HG03439 (cell line): Measurements from ENCODE around the gene TMPRSS9.

Source experiments
- ATAC-seq: cut with Tn5 transposase; IDR thresholded peaks from one replicate; pipeline ENCODE4 v1.9.1; 2021; ENCODE audit warnings: mild to moderate bottlenecking, moderate library complexity; ENCODE audit not compliant: unreplicated experiment

Gene TMPRSS9

DNA sequence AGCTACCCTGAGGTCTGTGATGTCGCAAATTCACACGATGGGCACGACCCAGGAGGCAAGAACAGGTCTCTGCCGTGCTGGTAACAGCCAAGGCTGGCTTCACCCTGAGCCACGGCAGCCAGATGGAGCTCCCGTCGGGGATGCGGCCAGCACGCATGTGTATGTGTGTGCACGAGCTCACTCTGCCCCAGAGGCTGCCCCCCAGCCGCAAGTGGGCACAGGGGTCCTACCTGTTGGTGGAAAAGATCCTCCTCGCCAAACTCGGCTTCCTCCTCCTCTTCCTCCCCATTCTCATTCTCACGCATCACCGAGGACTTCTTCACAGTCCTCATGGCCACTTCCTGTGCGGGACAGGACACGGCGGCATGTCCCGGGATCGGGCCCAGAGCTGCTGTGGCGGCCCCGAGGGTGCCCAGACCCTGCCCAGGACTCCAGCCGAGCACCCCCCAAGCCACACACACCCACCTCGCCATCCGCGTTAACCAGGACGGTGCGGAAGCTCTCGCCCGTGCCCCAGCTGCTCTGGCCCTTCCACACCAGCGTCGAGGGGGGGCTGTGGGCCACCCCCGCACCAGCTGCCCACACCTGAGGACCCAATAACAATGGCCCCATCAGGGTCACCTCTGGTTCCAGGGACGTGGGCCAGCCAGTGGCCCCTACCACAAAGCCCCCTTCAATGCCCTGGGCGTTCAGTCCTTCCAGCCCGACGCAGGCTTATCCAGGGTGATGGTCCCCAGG is 71.4 kb downstream of the TMPRSS9 start:
- no peak for ATAC-seq

DNA sequence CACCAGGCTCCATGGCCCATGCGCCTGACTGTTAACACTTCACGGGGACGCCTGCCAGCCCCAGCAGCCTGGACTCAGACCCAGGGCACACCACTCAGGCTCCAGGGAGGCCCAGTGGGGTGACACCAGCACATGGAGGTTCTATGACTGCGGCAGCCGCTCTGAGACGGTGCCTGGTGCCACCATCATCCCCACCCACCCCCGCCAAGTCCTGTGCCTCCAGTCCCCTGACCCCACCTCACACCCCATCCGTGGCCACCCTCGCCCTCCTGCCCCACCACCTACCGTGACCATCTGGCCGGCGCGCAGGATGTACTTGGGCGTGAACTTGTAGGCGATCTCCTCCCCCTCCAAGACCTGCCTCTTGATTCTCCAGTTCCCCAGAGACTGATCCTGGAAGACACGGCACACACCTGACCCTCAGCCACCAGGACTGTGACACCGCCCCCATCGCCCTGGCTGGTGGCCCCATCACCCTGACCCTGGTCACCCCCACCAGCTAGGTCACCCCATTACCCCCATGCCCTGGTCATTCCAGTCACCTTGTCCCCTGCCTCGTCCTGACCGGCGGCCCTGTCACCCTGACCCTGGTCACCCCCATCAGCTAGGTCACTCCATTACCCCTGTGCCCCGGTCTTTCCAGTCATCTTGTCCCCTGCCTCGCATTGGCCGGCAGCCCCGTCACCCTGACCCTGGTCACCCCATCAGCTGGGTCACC is 72.2 kb downstream of the TMPRSS9 start:
- no peak for ATAC-seq

DNA sequence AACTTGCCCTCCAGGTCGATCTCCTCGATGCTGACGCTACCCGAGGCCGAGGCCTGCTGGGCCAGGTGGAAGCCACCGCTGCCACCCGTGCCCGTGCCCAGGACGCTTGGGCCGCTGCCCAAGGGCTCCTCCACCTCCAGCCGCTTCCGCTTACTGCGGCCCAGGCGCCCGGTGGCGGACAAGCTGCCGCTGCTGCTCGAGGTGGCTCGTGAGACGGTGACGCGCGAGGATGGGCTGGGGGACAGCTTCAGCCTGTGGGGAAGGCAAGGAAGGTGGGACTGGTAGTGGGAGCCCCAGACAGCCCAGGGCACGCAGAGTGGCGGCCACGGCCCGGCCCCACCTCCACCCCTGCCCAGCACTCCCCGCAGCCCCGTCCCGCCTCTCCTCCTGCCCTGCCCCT is 73.8 kb downstream of the TMPRSS9 start:
- ATAC-seq = no peak

DNA sequence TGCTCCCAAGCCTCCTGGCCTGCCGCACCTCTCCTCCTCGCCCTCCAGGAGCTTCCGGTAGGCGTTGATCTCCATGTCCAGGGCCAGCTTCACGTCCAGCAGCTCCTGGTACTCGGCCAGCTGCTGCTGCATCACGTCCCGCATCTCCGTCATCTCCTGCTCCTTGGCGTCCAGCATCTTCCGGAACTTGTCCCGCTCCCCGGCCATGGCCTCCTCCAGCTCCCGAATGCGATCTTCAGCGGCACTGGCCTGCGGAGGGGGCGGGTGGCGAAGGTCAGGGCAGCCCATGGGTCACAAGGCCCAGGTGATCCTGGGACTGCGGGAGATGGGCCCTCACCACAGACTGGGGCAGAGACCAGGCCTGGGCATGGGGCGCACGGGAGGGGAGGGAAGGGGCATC is 74.2 kb downstream of the TMPRSS9 start:
- no peak for ATAC-seq

DNA sequence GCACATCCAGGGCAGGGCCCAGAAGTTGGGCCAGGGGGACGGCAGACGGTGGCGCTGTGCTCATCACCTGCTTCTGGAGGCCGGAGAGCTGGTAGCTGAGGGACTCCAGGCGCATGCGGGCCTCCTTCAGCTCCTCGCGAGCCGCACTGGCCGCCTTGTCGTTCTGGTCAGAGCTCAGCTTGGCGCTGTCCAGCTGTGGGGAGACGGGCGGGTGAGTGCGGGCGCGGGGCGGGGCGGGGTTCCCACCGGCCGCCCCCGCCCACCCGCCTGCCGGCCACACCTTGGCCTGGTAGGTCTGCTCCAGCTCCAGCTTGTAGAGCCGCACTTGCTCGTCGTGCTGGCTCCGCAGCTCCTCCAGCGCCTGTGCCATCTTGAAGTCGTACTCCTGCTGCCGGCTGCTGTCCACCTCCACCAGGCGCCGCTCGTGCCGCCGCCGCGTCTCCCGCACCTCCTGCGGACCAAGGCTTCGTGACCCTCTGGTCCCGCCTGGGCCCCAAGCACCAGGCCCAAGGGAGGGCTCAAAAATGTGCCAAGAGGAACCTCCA is 74.7 kb downstream of the TMPRSS9 start:
- no peak for ATAC-seq

DNA sequence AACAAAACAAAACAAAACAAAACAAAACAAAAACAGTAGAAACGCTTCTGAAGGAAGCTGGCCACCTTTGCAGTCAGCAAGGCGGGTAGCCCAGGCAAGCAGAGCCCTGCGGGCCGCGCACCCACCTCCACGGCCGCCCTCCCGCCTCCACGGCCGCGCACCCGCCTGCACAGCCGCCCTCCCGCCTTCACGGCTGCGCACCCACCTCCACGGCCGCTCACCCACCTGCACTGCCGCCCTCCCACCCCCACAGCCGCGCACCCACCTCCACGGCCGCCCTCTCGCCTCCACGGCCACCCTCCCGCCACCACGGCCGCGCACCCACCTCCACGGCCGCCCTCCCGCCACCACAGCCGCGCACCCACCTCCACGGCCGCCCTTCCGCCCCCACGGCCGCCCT is 76.3 kb downstream of the TMPRSS9 start:
- ATAC-seq = no peak

DNA sequence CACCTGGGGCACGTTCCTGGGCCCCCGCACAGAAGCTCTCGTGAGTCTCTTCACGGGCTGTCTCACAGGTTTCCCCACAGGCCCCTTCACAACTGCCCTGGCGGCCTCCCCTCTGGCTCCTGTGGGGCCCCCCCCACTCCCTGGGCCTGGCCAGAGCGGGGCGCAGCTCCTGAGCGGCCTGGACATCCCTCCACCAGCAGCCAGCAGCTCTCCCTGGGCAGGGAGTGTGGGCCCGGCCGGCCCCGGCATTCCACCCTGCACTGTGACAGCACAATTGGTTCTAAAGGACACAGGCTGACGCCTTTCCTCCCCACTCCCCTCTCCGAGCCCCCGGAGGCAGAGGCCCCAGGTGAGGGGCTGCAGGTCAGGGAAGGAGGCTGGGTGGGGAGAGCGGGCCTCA is 76.9 kb downstream of the TMPRSS9 start:
- ATAC-seq = no peak

DNA sequence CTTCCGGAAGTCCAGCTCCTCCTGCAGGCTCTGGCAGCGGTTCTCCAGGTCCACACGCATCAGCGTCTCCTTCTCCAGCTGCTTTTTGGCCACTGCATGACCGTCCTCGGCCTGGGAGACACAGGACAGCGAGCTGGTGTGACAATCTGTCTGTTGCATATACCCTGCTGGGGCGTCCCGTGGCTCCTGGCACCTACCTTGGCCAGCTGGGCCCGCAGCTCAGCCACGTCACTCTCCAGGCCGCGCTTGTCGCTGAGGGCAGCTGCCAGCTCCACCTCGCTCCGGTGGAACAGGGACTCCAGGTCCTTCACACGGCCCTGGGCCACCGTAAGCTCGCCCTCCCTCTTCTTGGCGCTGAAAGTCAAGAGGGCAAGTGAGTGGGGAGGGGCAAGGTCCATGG is 78.1 kb downstream of the TMPRSS9 start:
- no peak for ATAC-seq

DNA sequence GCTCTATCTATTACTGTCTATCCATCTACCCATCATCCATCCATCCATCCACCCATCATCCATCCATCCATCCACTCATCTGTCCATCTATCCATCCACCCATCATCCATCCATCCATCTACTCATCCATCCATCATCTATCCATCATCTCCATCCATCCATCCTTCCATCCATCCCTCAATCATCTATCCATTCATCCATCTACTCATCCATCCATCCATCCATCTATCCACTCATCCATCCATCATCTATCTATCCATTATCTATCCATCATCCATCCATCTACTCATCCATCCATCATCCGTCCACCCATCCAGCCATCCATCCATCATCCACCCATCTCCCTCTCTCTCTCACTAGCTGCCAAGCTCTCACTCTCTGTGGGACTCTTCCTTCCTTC is 80.5 kb downstream of the TMPRSS9 start:
- no peak for ATAC-seq

DNA sequence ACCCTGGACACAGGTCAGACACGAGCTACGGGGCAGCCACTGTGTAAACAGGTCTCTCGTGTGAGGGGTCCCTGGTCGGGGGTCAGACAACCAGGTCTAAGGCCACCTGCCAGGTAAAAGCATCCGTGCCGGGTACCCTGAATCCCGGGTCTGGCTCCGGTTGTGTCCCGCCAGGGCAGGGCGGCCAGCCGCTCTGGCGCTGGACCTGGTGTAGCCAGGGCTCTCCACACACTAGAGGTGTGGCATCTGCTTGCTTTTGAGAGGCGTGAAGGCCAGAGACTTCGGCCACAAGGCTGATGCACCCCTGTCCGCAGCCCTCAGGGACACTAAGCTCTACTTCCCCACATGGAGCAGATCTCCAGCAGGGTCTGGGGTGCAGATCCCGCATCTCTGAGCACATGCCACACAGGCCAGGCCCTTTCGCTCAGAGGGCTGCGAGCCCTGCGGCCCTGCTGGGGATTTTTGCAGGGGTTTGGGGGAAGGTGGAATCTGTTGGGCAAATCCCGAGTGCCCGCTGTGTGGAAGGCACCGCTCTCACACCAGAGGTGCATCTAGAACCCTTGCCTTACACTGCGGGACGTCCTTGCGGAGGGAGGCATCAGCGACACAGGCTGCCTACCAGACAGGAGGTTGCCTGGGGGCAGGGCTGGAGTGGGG is 81.2 kb downstream of the TMPRSS9 start:
- no peak for ATAC-seq

DNA sequence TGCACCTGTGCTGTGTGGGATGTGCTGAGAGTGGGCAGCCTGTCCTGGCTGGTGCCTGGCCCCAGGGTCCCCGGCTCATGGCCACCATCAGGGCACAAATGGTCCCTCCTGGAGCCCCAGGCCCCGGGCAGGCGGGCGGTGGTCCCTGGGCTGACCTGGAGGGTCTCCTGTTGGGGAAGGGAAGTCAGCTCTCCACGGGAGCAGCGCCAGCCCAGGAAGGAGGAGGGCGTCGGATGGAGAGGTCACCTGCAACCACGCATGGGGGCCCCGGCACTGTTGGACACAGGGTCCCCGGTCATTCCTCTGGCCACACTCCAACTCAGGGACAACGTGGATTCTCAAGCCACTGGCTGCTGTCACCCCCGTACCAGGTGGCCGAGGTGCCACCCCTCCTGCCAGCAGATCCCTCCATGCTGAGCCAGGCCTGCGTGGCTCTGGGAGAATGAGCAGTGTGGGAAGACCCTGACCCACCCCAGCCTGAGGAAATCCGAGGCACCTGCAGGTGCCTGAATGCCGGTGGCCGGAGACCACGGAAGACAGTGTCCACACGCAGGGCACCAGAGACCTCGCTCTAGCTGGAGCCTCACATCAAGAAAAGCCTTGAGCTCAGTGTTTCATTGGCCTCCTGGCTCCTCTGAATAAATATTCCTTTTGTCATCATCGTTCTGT is 83.2 kb downstream of the TMPRSS9 start:
- ATAC-seq = no peak

DNA sequence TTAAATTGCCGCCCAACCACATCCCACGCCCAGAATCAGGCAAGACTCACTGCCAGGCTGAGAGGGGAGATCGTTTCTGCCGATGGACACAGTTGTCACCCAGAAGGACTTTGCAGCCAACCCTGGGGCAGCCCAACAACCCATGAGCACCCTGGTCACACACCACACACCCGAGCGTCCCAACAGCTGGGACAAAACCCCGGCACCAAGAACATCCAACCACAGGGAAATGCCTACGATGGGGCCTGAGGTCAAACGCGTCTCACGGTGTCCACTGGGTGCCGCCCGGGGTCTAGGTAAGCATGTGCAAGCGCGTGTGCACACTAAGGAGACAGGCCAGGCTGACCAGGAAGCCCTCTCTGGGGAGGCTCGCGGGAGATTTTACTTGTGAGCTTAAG is 83.7 kb downstream of the TMPRSS9 start:
- no peak for ATAC-seq

DNA sequence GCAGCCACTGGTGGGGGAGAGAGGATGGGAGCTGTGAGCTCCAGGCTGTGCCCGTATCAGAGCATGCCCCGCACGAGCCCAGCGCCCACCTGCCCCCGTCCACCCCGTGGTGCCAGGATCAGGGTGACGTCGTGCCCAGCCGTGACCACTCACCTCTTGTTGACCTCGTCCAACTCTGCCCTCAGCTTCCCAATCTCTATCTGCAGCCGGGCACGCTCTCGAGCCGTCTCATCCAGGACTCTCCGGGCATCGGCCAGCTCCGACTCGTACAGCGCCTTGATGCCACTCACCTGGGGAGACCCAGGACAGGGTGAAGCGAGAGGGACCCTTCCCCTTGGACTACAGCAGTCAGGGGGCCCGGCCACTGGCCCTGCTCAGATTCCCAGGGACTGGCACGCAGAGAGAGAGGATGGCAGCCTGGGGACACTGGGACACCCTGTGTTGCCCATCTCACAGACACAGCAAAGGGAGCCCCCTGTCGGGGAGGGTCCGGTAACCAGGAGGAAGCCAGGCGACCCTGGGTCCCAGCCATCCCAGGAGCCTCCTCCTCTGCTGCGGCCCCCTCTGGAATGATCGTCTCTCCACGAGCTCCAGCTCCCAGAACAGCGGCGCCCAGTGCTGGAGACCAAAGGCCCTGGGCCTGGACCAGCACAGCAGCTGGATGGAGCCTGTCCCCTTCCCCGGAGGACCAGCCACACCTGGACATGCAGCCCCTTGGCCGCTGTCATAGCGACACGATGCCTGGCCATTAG is 84.4 kb downstream of the TMPRSS9 start:
- no peak for ATAC-seq

DNA sequence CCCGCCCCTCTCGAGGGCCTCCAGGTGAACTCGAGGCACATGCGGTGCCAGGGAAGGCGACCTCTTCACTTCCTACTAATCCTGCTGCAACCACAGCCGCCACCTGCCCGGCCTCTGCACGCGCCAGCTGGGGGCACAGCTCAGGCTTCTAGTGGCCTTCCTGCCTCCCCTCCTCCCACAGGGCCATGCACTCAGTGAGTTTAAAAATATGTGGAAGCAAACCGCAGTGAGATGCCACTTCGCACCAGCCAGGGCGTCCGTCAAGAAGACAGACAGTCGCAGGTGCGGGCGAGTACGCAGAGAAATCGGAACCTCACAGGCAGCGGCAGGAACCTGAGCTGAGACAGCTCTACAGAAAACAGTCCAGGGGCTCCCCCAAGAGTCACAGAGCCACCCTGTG is 86.3 kb downstream of the TMPRSS9 start:
- ATAC-seq = no peak

DNA sequence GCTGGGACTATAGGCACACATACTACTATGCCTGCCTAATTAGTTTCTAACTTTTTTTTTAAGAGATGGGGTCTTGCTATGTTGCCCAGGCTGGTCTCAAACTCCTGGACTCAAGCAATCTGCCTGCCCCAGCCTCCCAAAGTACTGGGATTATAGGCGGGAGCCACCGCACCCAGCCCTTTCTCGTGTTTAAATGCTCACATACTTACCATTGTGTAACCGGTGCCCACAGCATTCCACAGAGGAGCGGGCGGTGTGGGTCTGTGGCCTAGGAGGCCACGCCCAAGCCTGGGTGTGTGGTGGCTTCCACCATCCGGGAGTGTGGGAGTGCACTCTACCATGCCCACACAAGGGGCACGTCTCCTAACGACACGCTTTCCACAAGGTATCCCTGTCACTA is 89.0 kb downstream of the TMPRSS9 start:
- no peak for ATAC-seq

DNA sequence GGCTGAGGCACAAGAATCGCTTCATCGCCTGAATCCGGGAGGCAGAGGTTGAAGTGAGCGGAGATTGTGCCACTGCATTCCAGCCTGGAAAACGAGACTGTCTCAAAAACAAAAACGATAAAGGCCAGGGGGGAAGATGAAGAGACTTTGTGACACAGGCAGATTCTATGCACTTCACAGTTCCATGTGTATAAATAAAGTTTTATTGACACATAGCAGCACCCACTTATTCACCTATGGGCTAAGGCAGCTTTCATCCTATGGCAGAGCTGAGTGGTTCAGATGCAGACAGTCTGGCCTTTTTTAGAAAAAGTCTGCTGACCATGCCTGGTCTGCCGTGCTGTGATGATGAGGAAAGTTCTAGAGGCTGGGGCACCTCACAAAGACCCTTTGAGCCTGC is 91.1 kb downstream of the TMPRSS9 start:
- ATAC-seq = no peak

DNA sequence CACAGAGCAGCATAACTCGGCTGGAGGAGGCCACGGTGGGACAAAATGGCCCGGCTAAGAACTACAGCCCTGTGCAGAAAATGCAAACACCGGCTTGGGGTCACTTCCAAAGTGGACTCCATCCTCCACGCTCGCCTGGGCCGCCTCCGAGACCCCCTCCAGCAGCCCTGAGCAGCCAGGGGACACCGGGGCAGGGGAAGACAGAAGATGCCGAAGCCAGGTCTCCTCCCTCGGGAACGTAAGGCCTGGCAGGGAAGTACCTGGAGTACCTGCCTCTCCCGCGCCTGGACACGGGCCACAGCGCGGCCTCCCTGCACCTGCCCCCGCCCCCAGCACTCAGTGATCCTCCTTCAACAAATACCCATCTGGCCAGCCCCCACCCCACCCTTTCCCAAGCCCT is 91.7 kb downstream of the TMPRSS9 start:
- no peak for ATAC-seq

DNA sequence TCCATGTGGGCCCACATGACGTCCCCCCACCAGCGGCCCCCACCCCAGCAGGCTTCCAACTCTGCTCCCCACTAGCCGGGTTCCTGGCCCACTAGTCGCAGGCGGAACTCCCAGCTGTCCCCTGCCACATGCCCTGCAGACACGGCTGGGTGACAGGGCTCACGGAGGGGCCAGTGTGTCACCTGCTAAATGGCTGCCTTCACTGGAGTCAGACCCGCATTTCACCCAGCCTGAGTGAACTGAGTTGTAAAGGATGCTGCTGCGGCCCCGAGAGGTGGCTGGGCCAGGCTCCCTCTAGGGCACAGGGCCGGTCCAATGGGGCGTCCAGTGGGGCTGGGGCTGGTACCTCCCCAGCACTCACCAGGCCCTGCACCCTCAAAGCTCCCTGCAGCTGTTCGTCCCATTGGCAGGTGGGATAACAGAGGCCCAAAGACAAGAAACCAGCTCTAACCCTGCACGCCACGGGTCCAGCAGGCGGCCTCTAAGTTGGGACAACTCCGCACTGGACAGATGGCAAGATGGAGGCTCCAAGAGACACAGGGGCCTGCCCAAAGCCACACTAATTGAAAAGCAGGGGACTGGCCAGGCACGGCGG is 93.5 kb downstream of the TMPRSS9 start:
- ATAC-seq = no peak

DNA sequence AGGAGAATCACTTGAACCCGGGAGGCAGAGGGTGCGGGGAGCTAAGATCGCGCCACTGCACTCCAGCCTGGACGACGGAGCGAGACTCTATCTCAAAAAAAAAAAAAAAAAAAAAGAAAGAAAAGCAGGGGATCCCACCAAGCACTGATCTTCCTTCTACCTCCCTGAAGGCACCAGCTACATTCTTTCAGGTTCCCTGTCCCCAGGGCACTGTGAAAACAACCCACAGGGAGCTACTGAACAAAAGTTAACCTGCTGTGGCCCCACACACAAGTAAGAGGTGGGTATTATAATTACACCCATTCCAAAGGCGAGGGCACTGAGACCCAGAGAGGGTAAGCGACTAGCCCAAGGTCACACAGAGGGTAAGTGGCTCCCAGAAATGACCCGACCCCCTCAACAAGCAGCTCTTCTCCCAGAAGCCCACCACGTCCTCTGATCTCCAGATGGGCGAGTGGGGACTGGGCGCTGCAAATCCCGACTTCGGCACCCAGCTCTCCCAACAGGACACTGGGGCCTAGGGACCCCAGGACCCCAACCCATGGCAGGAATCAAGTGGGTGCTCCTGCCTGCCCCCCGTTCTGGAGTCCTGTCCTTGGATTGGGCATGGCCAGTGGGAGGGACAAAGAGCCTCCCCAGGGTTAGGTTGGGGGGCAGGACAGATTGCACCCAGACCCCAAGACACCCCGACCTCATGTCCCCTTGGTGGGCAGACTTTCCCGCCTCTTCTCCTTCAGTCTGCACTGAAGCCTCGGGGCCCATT is 94.3 kb downstream of the TMPRSS9 start:
- no peak for ATAC-seq
